Measurements from ENCODE around the gene DNAH6.
"Not testable (repeated sequence)": the region's sequence is repeated elsewhere in the genome, so short reads cannot be mapped to it uniquely, and the experiment has no call there.

DNAH6 gene

GRCh38 chr2:84773562-84773961 lies 257.3 kb downstream of the DNAH6 start:
- H3K4me1 ChIP-seq (ENCODE audit: control insufficient read depth in 2 of 2, insufficient read depth in 1 of 2, low read depth in 1 of 2, low read length in 2 of 2); H3K9ac ChIP-seq (ENCODE audit: low read depth, low read length, poor library complexity); H3K9me3 ChIP-seq (replicated peaks in 1 of 2; ENCODE audit: control insufficient read depth in 2 of 2, insufficient read depth in 1 of 2, low read depth in 1 of 2, low read length in 2 of 2); H3K79me1 ChIP-seq (ENCODE audit: low read depth, low read length); H3K14ac ChIP-seq (ENCODE audit: low read length); DNase-seq (ENCODE audit: low spot score); H3K18ac ChIP-seq (ENCODE audit: low read length); H3K27me3 ChIP-seq (ENCODE audit: control insufficient read depth in 3 of 3, insufficient read depth in 3 of 3, low read depth in 1 of 3, low read length in 3 of 3); H4K8ac ChIP-seq (ENCODE audit: low read depth, low read length); H3K23ac ChIP-seq (ENCODE audit: low read depth, low read length, poor library complexity); H2BK120ac ChIP-seq (ENCODE audit: low read depth, low read length); H2BK5ac ChIP-seq (ENCODE audit: low read length); H3K4me2 ChIP-seq (ENCODE audit: insufficient read depth, low read length, poor library complexity, severe bottlenecking); H3K27ac ChIP-seq (replicated peaks; ENCODE audit: low read length); H2BK12ac ChIP-seq (ENCODE audit: low read length); H2AK5ac ChIP-seq (ENCODE audit: low read depth, low read length); H3K36me3 ChIP-seq (replicated peaks in 1 of 2; ENCODE audit: control insufficient read depth in 2 of 2, insufficient read depth in 2 of 2, low read length in 2 of 2); H2AFZ ChIP-seq (ENCODE audit: low read length); H3K4me3 ChIP-seq (ENCODE audit: low read length in 2 of 2); H4K91ac ChIP-seq (ENCODE audit: low read depth, low read length, poor library complexity); H3K4ac ChIP-seq (ENCODE audit: low read length); H2BK15ac ChIP-seq (ENCODE audit: low read length): not testable (repeated sequence)
- no CpG with 5 or more reads among the region's 3 CpGs for WGBS, 2 donors (ENCODE audit: extremely low coverage in 2 of 2, insufficient read length in 2 of 2, insufficient replicate concordance in 1 of 2)

GRCh38 chr2:84776011-84776410 lies 259.7 kb downstream of the DNAH6 start:
- Histone ChIP-seq H3K9me3 (replicated peaks in 1 of 2; ENCODE audit: control insufficient read depth in 2 of 2, insufficient read depth in 1 of 2, low read depth in 1 of 2, low read length in 2 of 2) (no peaks in the 10 kb centered on the region), H3K23ac (ENCODE audit: low read depth, low read length, poor library complexity) (no peak overlapping the region), H2BK5ac (ENCODE audit: low read length) (no peak overlapping the region), H3K4ac (ENCODE audit: low read length) (no peak overlapping the region), H2BK120ac (ENCODE audit: low read depth, low read length) (no peak overlapping the region), H3K27ac (replicated peaks; ENCODE audit: low read length) (no peak overlapping the region), H4K91ac (ENCODE audit: low read depth, low read length, poor library complexity) (no peak overlapping the region), H3K9ac (ENCODE audit: low read depth, low read length, poor library complexity) (no peak overlapping the region), H3K79me1 (ENCODE audit: low read depth, low read length) (no peaks in the 10 kb centered on the region), H2BK12ac (ENCODE audit: low read length) (no peak overlapping the region), H3K4me2 (ENCODE audit: insufficient read depth, low read length, poor library complexity, severe bottlenecking) (no peak overlapping the region), H3K14ac (ENCODE audit: low read length) (no peak overlapping the region), H3K4me1 (ENCODE audit: control insufficient read depth in 2 of 2, insufficient read depth in 1 of 2, low read depth in 1 of 2, low read length in 2 of 2) (no peaks in the 10 kb centered on the region), H3K36me3 (replicated peaks in 1 of 2; ENCODE audit: control insufficient read depth in 2 of 2, insufficient read depth in 2 of 2, low read length in 2 of 2) (no peaks in the 10 kb centered on the region), H2AK5ac (ENCODE audit: low read depth, low read length) (no peak overlapping the region), H2AFZ (ENCODE audit: low read length) (no peak overlapping the region), H4K8ac (ENCODE audit: low read depth, low read length) (no peak overlapping the region), H2BK15ac (ENCODE audit: low read length) (no peak overlapping the region), H3K18ac (ENCODE audit: low read length) (no peak overlapping the region), H3K4me3 (ENCODE audit: low read length in 2 of 2) (no peak overlapping the region), H3K27me3 (ENCODE audit: control insufficient read depth in 3 of 3, insufficient read depth in 3 of 3, low read depth in 1 of 3, low read length in 3 of 3) (no peaks in the 10 kb centered on the region)
- whole genome bisulfite sequencing, 2 donors (ENCODE audit: extremely low coverage in 2 of 2, insufficient read length in 2 of 2, insufficient replicate concordance in 1 of 2), result no CpG with 5 or more reads among the region's 1 CpG
- DNase-seq (ENCODE audit: low spot score), result no peak

- H2BK120ac ChIP-seq (ENCODE audit: low read depth, low read length), result no peak overlapping the region
- no peak overlapping the region for H4K91ac ChIP-seq (ENCODE audit: low read depth, low read length, poor library complexity)
- no CpG with 5 or more reads among the region's 1 CpG for WGBS, 2 donors (ENCODE audit: extremely low coverage in 2 of 2, insufficient read length in 2 of 2, insufficient replicate concordance in 1 of 2)
- H3K18ac ChIP-seq (ENCODE audit: low read length), result no peak overlapping the region
- no peak overlapping the region for H2BK5ac ChIP-seq (ENCODE audit: low read length)
- H3K14ac ChIP-seq (ENCODE audit: low read length), result no peak overlapping the region
- H3K9ac ChIP-seq (ENCODE audit: low read depth, low read length, poor library complexity), result no peak overlapping the region
- no peaks in the 10 kb centered on the region for H3K9me3 ChIP-seq (replicated peaks in 1 of 2; ENCODE audit: control insufficient read depth in 2 of 2, insufficient read depth in 1 of 2, low read depth in 1 of 2, low read length in 2 of 2)
- H3K36me3 ChIP-seq (replicated peaks in 1 of 2; ENCODE audit: control insufficient read depth in 2 of 2, insufficient read depth in 2 of 2, low read length in 2 of 2), result no peaks in the 10 kb centered on the region
- H3K27ac ChIP-seq (replicated peaks; ENCODE audit: low read length), result no peak overlapping the region
- H3K79me1 ChIP-seq (ENCODE audit: low read depth, low read length), result no peaks in the 10 kb centered on the region
- H3K4me3 ChIP-seq (ENCODE audit: low read length in 2 of 2), result no peak overlapping the region
- no peak overlapping the region for H3K4ac ChIP-seq (ENCODE audit: low read length)
- H3K27me3 ChIP-seq (ENCODE audit: control insufficient read depth in 3 of 3, insufficient read depth in 3 of 3, low read depth in 1 of 3, low read length in 3 of 3), result no peaks in the 10 kb centered on the region
- no peak overlapping the region for H2AFZ ChIP-seq (ENCODE audit: low read length)
- H3K23ac ChIP-seq (ENCODE audit: low read depth, low read length, poor library complexity), result no peak overlapping the region
- H2BK15ac ChIP-seq (ENCODE audit: low read length), result no peak overlapping the region
- no peak overlapping the region for H3K4me2 ChIP-seq (ENCODE audit: insufficient read depth, low read length, poor library complexity, severe bottlenecking)
- DNase-seq (ENCODE audit: low spot score), result no peak
- no peak overlapping the region for H2AK5ac ChIP-seq (ENCODE audit: low read depth, low read length)
- no peak overlapping the region for H4K8ac ChIP-seq (ENCODE audit: low read depth, low read length)
- no peak overlapping the region for H2BK12ac ChIP-seq (ENCODE audit: low read length)
- H3K4me1 ChIP-seq (ENCODE audit: control insufficient read depth in 2 of 2, insufficient read depth in 1 of 2, low read depth in 1 of 2, low read length in 2 of 2), result no peaks in the 10 kb centered on the region
These were observed 262.8 kb downstream of the DNAH6 start for GRCh38 chr2:84778911-84779690.

GRCh38 chr2:84779781-84780180 lies 263.5 kb downstream of the DNAH6 start:
- Histone ChIP-seq H4K91ac (ENCODE audit: low read depth, low read length, poor library complexity) (no peak overlapping the region), H2BK120ac (ENCODE audit: low read depth, low read length) (no peak overlapping the region), H2AFZ (ENCODE audit: low read length) (no peak overlapping the region), H3K27ac (replicated peaks; ENCODE audit: low read length) (no peak overlapping the region), H3K14ac (ENCODE audit: low read length) (no peak overlapping the region), H3K23ac (ENCODE audit: low read depth, low read length, poor library complexity) (no peak overlapping the region), H4K8ac (ENCODE audit: low read depth, low read length) (no peak overlapping the region), H3K79me1 (ENCODE audit: low read depth, low read length) (no peaks in the 10 kb centered on the region), H3K4me1 (ENCODE audit: control insufficient read depth in 2 of 2, insufficient read depth in 1 of 2, low read depth in 1 of 2, low read length in 2 of 2) (no peaks in the 10 kb centered on the region), H3K4me3 (ENCODE audit: low read length in 2 of 2) (no peak overlapping the region), H3K9ac (ENCODE audit: low read depth, low read length, poor library complexity) (no peak overlapping the region), H3K4ac (ENCODE audit: low read length) (no peak overlapping the region), H2BK5ac (ENCODE audit: low read length) (no peak overlapping the region), H2BK15ac (ENCODE audit: low read length) (no peak overlapping the region), H3K27me3 (ENCODE audit: control insufficient read depth in 3 of 3, insufficient read depth in 3 of 3, low read depth in 1 of 3, low read length in 3 of 3) (no peaks in the 10 kb centered on the region), H3K4me2 (ENCODE audit: insufficient read depth, low read length, poor library complexity, severe bottlenecking) (no peak overlapping the region), H2AK5ac (ENCODE audit: low read depth, low read length) (no peak overlapping the region), H3K36me3 (replicated peaks in 1 of 2; ENCODE audit: control insufficient read depth in 2 of 2, insufficient read depth in 2 of 2, low read length in 2 of 2) (no peaks in the 10 kb centered on the region), H2BK12ac (ENCODE audit: low read length) (no peak overlapping the region), H3K9me3 (replicated peaks in 1 of 2; ENCODE audit: control insufficient read depth in 2 of 2, insufficient read depth in 1 of 2, low read depth in 1 of 2, low read length in 2 of 2) (no peaks in the 10 kb centered on the region), H3K18ac (ENCODE audit: low read length) (no peak overlapping the region)
- no CpG with 5 or more reads among the region's 3 CpGs for WGBS, 2 donors (ENCODE audit: extremely low coverage in 2 of 2, insufficient read length in 2 of 2, insufficient replicate concordance in 1 of 2)
- no peak for DNase-seq (ENCODE audit: low spot score)

Measured in neuronal stem cell (in vitro differentiated cells).